DND-41 (cell line): Measurements from ENCODE around the gene LRRTM4.
"Not testable (repeated sequence)": the region's sequence is repeated elsewhere in the genome, so short reads cannot be mapped to it uniquely, and the experiment has no call there.

Experiments used
- ATAC-seq: fragments of 200-7000 bp; cut with Tn5 transposase; 3 replicates; pipeline ENCODE4 v1.9.1; 2021; ENCODE audit warnings: low read depth; ENCODE audit not compliant: insufficient read depth
- DNase-seq: peaks from one replicate; pipeline ENCODE4 v3.0.0-alpha.2; 2020
- H2AFZ ChIP-seq: 2 replicates; pipeline ENCODE4 v1.6.0; 2012; ENCODE audit warnings: low read depth, low read length
- H3K27ac ChIP-seq: 2 replicates; pipeline ENCODE4 v1.5.1; 2012; ENCODE audit warnings: low read length, inconsistent platforms
- H3K27me3 ChIP-seq: fragments of 200-600 bp; sonication (generic); 2 replicates; pipeline ENCODE4 v1.6.0; 2012; ENCODE audit warnings: low read length, mild to moderate bottlenecking, inconsistent platforms; ENCODE audit not compliant: insufficient read depth, poor library complexity
- H3K36me3 ChIP-seq: 2 replicates; pipeline ENCODE4 v1.5.1; 2012; ENCODE audit warnings: low read length, inconsistent platforms; ENCODE audit not compliant: insufficient read depth
- H3K4me1 ChIP-seq: 2 replicates; pipeline ENCODE4 v1.5.1; 2012; ENCODE audit warnings: mild to moderate bottlenecking, low read length; ENCODE audit not compliant: insufficient read depth
- H3K4me2 ChIP-seq: 2 replicates; pipeline ENCODE4 v1.6.0; 2012; ENCODE audit warnings: mild to moderate bottlenecking, moderate library complexity, low read length, inconsistent platforms; ENCODE audit not compliant: insufficient read depth
- H3K4me3 ChIP-seq, 2 experiments: fragments of 200-600 bp in 1 of 2; shearing (Covaris generic) in 1 of 2; 2 replicates each; pipeline ENCODE4 v1.5.1; 2012 to 2016; ENCODE audit warnings: inconsistent platforms in 2 of 2, low read length in 2 of 2, mild to moderate bottlenecking in 2 of 2, low read depth in 1 of 2, moderate library complexity in 1 of 2
- H3K79me2 ChIP-seq: 2 replicates; pipeline ENCODE4 v1.6.0; 2012; ENCODE audit warnings: low read length, inconsistent platforms; ENCODE audit not compliant: insufficient read depth
- H3K9ac ChIP-seq: 2 replicates; pipeline ENCODE4 v1.6.0; 2012; ENCODE audit warnings: low read depth, mild to moderate bottlenecking, inconsistent platforms, low read length, moderate library complexity
- H3K9me3 ChIP-seq: 2 replicates; pipeline ENCODE4 v1.5.1; 2012; ENCODE audit warnings: low read length, moderate library complexity, mild to moderate bottlenecking, inconsistent platforms; ENCODE audit not compliant: insufficient read depth, severe bottlenecking
- H4K20me1 ChIP-seq: 2 replicates; pipeline ENCODE4 v1.6.0; 2012; ENCODE audit warnings: low read length; ENCODE audit not compliant: insufficient read depth
- EZH2 ChIP-seq: IDR thresholded peaks from 3 replicates; pipeline ENCODE4 v1.6.1; 2012; ENCODE audit warnings: borderline replicate concordance, low read depth, mild to moderate bottlenecking, moderate library complexity, low read length, inconsistent platforms; ENCODE audit not compliant: severe bottlenecking
- TF ChIP-seq, protein P1 (sequence below): IDR thresholded peaks from 2 replicates; pipeline ENCODE4 v1.5.1; 2012; ENCODE audit warnings: borderline replicate concordance, low read length, moderate library complexity, mild to moderate bottlenecking; ENCODE audit not compliant: poor library complexity, severe bottlenecking; ENCODE audit errors: extremely low read depth

Gene LRRTM4

DNA sequence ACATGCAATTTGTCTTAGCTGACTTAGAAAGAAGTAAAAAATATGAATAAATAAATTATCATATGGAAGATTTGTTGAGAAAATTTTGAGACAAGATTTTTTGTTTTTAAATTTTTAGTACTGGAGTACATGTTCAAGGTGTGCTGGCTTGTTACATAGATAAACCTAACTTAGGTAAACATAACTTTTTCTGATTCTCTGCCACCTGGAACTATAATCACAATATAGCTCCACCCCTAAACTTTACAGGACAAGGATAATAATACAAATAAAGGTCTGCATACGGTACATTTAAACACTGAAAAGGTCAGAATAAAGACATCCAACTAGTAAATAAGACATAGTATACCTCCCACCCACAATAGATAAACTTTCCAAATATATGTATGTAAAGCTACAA, 330.5 kb downstream of the LRRTM4 start:
- no peak for TF ChIP-seq EZH2
- TF ChIP-seq, protein P1, sequence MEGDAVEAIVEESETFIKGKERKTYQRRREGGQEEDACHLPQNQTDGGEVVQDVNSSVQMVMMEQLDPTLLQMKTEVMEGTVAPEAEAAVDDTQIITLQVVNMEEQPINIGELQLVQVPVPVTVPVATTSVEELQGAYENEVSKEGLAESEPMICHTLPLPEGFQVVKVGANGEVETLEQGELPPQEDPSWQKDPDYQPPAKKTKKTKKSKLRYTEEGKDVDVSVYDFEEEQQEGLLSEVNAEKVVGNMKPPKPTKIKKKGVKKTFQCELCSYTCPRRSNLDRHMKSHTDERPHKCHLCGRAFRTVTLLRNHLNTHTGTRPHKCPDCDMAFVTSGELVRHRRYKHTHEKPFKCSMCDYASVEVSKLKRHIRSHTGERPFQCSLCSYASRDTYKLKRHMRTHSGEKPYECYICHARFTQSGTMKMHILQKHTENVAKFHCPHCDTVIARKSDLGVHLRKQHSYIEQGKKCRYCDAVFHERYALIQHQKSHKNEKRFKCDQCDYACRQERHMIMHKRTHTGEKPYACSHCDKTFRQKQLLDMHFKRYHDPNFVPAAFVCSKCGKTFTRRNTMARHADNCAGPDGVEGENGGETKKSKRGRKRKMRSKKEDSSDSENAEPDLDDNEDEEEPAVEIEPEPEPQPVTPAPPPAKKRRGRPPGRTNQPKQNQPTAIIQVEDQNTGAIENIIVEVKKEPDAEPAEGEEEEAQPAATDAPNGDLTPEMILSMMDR: no peak
- DNase-seq (no peak), ATAC-seq (no peak)
- H3K27me3 ChIP-seq: no peaks in the 10 kb centered on the region
- no peaks in the 10 kb centered on the region for H3K79me2 ChIP-seq
- H3K4me2 ChIP-seq: no peak overlapping the region
- no peak overlapping the region for H2AFZ ChIP-seq
- no peaks in the 10 kb centered on the region for H3K4me1 ChIP-seq
- H4K20me1 ChIP-seq: no peaks in the 10 kb centered on the region
- H3K9ac ChIP-seq: no peak overlapping the region
- H3K9me3 ChIP-seq: no peaks in the 10 kb centered on the region
- H3K36me3 ChIP-seq: no peaks in the 10 kb centered on the region
- H3K4me3 ChIP-seq: no peak overlapping the region
- H3K27ac ChIP-seq: no peak overlapping the region

DNA sequence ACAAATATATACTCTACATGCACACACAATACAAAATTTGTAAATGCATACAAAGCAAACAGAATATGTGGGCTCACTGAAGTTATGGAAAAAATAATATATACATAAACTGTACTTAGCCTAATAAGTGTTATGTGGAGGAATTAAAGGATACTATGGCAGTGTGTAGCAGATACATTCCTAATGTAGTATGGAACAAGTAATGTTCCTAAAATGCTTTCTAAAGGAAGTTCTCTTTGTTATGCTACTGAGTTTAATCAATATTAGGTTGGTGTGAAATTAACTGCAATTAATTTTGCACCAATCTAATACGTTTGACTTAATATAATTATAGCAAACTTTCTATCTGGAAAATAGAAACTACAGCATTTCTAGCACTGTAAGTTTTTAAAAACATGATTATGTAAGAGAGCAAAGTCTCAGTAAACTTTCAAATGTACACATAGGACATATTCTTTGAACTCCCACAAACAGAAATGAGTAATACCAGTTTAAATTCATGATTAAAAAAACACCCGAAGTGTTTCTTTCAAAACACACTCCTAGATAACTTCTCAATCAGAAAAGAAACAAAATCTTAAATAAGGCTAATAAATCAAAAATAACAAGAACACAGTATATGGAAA, 331.3 kb downstream of the LRRTM4 start:
- Histone ChIP-seq H3K4me3 (no peak overlapping the region), H3K79me2 (no peaks in the 10 kb centered on the region), H3K27me3 (no peaks in the 10 kb centered on the region), H3K27ac (no peak overlapping the region), H3K36me3 (no peaks in the 10 kb centered on the region), H2AFZ (no peak overlapping the region), H4K20me1 (no peaks in the 10 kb centered on the region), H3K4me1 (no peaks in the 10 kb centered on the region), H3K9ac (no peak overlapping the region), H3K4me2 (no peak overlapping the region), H3K9me3 (no peaks in the 10 kb centered on the region)
- ATAC-seq (no peak), DNase-seq (no peak)
- TF ChIP-seq, protein P1: no peak

DNA sequence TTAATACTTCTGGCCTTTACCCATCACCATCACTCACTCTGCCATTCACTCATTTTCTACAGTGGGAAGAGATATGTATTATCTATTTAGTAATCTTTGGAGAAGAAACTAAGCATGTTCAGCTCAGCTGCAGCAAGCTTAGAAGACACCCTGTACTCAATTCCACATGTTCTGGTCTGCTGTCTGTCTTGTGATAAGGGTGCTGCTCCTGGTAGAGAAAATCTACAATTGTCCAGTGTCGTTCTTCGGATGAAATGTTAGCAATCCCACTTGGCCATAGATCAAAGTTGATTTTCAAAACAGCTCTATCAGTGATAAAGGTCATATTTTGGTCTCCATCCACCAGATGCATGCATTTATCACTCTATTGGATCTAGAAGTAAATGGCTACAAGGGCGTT, 337.1 kb downstream of the LRRTM4 start:
- DNase-seq (no peak), ATAC-seq (no peak)
- H3K4me3 ChIP-seq: no peak overlapping the region
- H4K20me1 ChIP-seq: no peaks in the 10 kb centered on the region
- no peaks in the 10 kb centered on the region for H3K4me1 ChIP-seq
- H3K79me2 ChIP-seq: no peaks in the 10 kb centered on the region
- no peak overlapping the region for H3K4me2 ChIP-seq
- H3K9me3 ChIP-seq: no peaks in the 10 kb centered on the region
- no peak overlapping the region for H3K27ac ChIP-seq
- no peak overlapping the region for H2AFZ ChIP-seq
- no peak overlapping the region for H3K9ac ChIP-seq
- no peak for TF ChIP-seq EZH2
- TF ChIP-seq, protein P1: no peak
- H3K27me3 ChIP-seq: no peaks in the 10 kb centered on the region
- no peaks in the 10 kb centered on the region for H3K36me3 ChIP-seq

DNA sequence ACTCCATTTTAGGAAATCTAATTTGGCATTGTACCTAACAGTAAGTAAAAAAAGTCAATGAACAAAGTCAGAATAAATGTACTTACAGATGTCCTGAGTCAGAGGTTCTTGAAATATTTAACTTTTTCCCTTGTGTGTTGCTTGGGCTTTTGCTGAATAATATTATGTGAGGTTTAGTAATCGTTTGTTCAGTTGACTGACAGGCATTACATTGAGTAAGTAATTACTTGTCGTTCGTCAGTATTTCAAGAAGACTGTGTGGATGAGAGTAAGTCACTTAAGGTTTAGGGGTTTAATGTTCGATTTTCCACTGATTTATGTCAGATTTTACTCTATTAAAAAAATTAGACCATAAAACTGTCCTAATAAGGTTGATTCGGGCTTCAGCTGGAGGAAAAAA, 342.9 kb downstream of the LRRTM4 start:
- no peak for ATAC-seq
- Histone ChIP-seq H3K27me3 (no peaks in the 10 kb centered on the region), H4K20me1 (no peaks in the 10 kb centered on the region), H3K4me2 (no peak overlapping the region), H3K9ac (no peak overlapping the region), H3K9me3 (no peaks in the 10 kb centered on the region), H3K79me2 (no peaks in the 10 kb centered on the region), H3K27ac (no peak overlapping the region), H3K4me1 (no peaks in the 10 kb centered on the region), H3K4me3 (no peak overlapping the region), H3K36me3 (no peaks in the 10 kb centered on the region), H2AFZ (no peak overlapping the region)
- TF ChIP-seq, protein P1: no peak
- TF ChIP-seq EZH2: no peak
- no peak for DNase-seq

DNA sequence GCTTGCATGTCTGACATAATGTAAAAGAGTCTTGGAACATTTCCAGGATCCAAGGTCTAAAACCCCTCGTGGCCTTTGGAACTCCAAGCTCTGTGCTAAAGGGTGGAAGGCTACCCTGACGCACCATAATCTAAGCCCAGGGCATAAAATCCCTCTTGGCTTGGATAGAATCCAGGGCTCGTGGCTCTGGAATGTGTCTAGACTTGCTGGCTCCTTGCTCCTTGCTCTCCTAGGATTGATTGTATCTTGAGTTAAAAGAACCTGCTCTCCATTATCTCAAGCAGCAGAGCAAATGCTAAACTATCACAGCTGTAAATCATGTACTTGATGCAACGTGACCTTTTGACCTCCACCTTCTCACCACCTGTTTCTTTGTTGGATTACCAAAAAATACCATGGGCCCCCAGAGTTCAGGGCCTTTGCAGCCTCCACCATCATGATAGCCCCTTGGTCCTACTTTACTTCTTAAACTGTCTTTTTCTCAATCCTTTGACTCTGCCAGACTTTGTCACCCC, 346.9 kb downstream of the LRRTM4 start:
- H4K20me1 ChIP-seq, H3K27ac ChIP-seq, H3K36me3 ChIP-seq, H3K9me3 ChIP-seq, H2AFZ ChIP-seq, H3K4me3 ChIP-seq, H3K9ac ChIP-seq, H3K79me2 ChIP-seq, H3K4me2 ChIP-seq, H3K4me1 ChIP-seq, ATAC-seq, H3K27me3 ChIP-seq, DNase-seq: not testable (repeated sequence)
